Osteocyte (in vitro differentiated cells): ENCODE data around the gene GSC2. TPM values are rescaled to one million over a fixed set of nuclear protein-coding genes. Genes with fewer than 3 reads are reported as not detected.

ENCODE experiments used
- DNase-seq: peaks from one replicate; pipeline ENCODE4 v3.0.0; 2021; ENCODE audit warnings: mixed read lengths; ENCODE audit not compliant: unreplicated experiment; ENCODE audit errors: extremely low spot score
- H3K27ac Mint-ChIP-seq: one replicate; pipeline ENCODE4 v1.8.0; 2021; ENCODE audit warnings: mild to moderate bottlenecking, mixed read lengths; ENCODE audit not compliant: unreplicated experiment
- H3K27me3 Mint-ChIP-seq: one replicate; pipeline ENCODE4 v1.8.0; 2021; ENCODE audit warnings: mixed read lengths; ENCODE audit not compliant: unreplicated experiment
- H3K36me3 Mint-ChIP-seq: one replicate; pipeline ENCODE4 v1.8.0; 2021; ENCODE audit warnings: mixed read lengths; ENCODE audit not compliant: unreplicated experiment
- H3K4me1 Mint-ChIP-seq: one replicate; pipeline ENCODE4 v1.8.0; 2021; ENCODE audit warnings: mixed read lengths; ENCODE audit not compliant: unreplicated experiment
- H3K4me3 Mint-ChIP-seq: one replicate; pipeline ENCODE4 v1.8.0; 2021; ENCODE audit warnings: mild to moderate bottlenecking, moderate library complexity, mixed read lengths; ENCODE audit not compliant: unreplicated experiment
- H3K9me3 Mint-ChIP-seq: one replicate; pipeline ENCODE4 v1.8.0; 2021; ENCODE audit warnings: mixed read lengths; ENCODE audit not compliant: unreplicated experiment
- CTCF ChIP-seq: fragments of 200-600 bp; sonication (generic); IDR thresholded peaks from 2 replicates; pipeline ENCODE4 v1.5.0; 2021; ENCODE audit warnings: antibody characterized with exemption, mild to moderate bottlenecking, moderate library complexity
- total RNA-seq: library from RNA; stranded (reverse); gene quantifications from 2 replicates; pipeline ENCODE4 v1.2.1, GENCODE V29; 2021

The GSC2 gene
- total RNA-seq, 1 donor from 2014 or later = not detected

GRCh38 chr22:19139001-19139356, 11.1 kb downstream of the GSC2 start:
- no peak for DNase-seq
- Mint-ChIP-seq H3K27me3 (no peaks in the 10 kb centered on the region), H3K4me1 (peaks cover 7% of the 10 kb centered on the region), H3K9me3 (no peaks in the 10 kb centered on the region), H3K36me3 (peaks cover 32% of the 10 kb centered on the region), H3K27ac (no peak overlapping the region), H3K4me3 (no peak overlapping the region)
- no peak for TF ChIP-seq CTCF

- no peak for DNase-seq
- no peak for TF ChIP-seq CTCF
- H3K4me3 Mint-ChIP-seq = no peak overlapping the region
These were observed 11.7 kb downstream of the GSC2 start for GRCh38 chr22:19138217-19139000.

GRCh38 chr22:19137384-19138216, 12.5 kb downstream of the GSC2 start:
- H3K27ac Mint-ChIP-seq = no peak overlapping the region
- H3K4me1 Mint-ChIP-seq = no peaks in the 10 kb centered on the region
- no peak overlapping the region for H3K4me3 Mint-ChIP-seq
- no peak for DNase-seq
- TF ChIP-seq CTCF = no peak
- peaks cover 38% of the 10 kb centered on the region for H3K36me3 Mint-ChIP-seq
- no peaks in the 10 kb centered on the region for H3K27me3 Mint-ChIP-seq
- no peaks in the 10 kb centered on the region for H3K9me3 Mint-ChIP-seq

More at GRCh38 chr22:19138217-19139000, 11.7 kb downstream of the GSC2 start:
- peaks cover 35% of the 10 kb centered on the region for H3K36me3 Mint-ChIP-seq
- no peaks in the 10 kb centered on the region for H3K27me3 Mint-ChIP-seq
- no peaks in the 10 kb centered on the region for H3K9me3 Mint-ChIP-seq
- H3K4me1 Mint-ChIP-seq = peaks cover 3% of the 10 kb centered on the region
- no peak overlapping the region for H3K27ac Mint-ChIP-seq

- H3K27ac Mint-ChIP-seq = no peak overlapping the region
- no peak overlapping the region for H3K4me3 Mint-ChIP-seq
- no peaks in the 10 kb centered on the region for H3K4me1 Mint-ChIP-seq
- no peaks in the 10 kb centered on the region for H3K9me3 Mint-ChIP-seq
- DNase-seq = no peak
- H3K27me3 Mint-ChIP-seq = no peaks in the 10 kb centered on the region
- peaks cover 39% of the 10 kb centered on the region for H3K36me3 Mint-ChIP-seq
- TF ChIP-seq CTCF = no peak
These were observed 13.2 kb downstream of the GSC2 start for GRCh38 chr22:19136915-19137314.

GRCh38 chr22:19134874-19135273, 15.2 kb downstream of the GSC2 start:
- H3K4me1 Mint-ChIP-seq = no peaks in the 10 kb centered on the region
- no peak overlapping the region for H3K4me3 Mint-ChIP-seq
- TF ChIP-seq CTCF = no peak
- H3K27ac Mint-ChIP-seq = no peak overlapping the region
- DNase-seq = no peak
- no peaks in the 10 kb centered on the region for H3K9me3 Mint-ChIP-seq
- peaks cover 40% of the 10 kb centered on the region for H3K36me3 Mint-ChIP-seq
- H3K27me3 Mint-ChIP-seq = no peaks in the 10 kb centered on the region
